ENCODE measurements around the gene CD79A. TPM values are rescaled to one million over a fixed set of nuclear protein-coding genes. Genes with fewer than 3 reads are reported as not detected.

Gene CD79A
- total and polyA plus RNA-seq, 7 experiments from 2014 or later, result 2.6 to 27.9 (median 8.9) TPM

GRCh38 chr19:41853344-41853743 is 23.7 kb upstream of the CD79A start:
- CTCF ChIA-PET, result interaction anchor here (1.4 kb wide), 1 partner anchor 10 kb away, joined by 4 read pairs; no protein-coding TSS in a partner anchor
- H3K9me3 Mint-ChIP-seq, result no peaks in the 10 kb centered on the region
- no peak for DNase-seq
- H3K36me3 Mint-ChIP-seq, result no peaks in the 10 kb centered on the region
- no peak overlapping the region for H3K4me3 Mint-ChIP-seq
- intact Hi-C loops (cut with micrococcal nuclease), result no loop called here
- H3K27me3 Mint-ChIP-seq, result peaks cover 0 to 47% (median 4%) of the 10 kb centered on the region in 5 donors
- POLR2A ChIA-PET, result no interaction called here
- Histone ChIP-seq H3K27ac (ENCODE audit: low read depth, low read length) (no peak overlapping the region), H3K27me3 (ENCODE audit: control insufficient read depth in 2 of 2, insufficient read depth in 2 of 2, low read length in 2 of 2) (no peaks in the 10 kb centered on the region), H3K4me1 (ENCODE audit: control insufficient read depth in 2 of 2, insufficient read depth in 2 of 2, low read length in 2 of 2) (no peaks in the 10 kb centered on the region), H3K4me3 (ENCODE audit: low read length) (no peak overlapping the region), H3K36me3 (ENCODE audit: control insufficient read depth in 2 of 3, insufficient read depth in 3 of 3, low read length in 3 of 3) (no peaks in the 10 kb centered on the region), H3K9me3 (ENCODE audit: control insufficient read depth in 2 of 3, low read length in 3 of 3) (no peaks in the 10 kb centered on the region)
- H3K27ac Mint-ChIP-seq, result peak overlapping the region in 1 of 9 donors; percentile 6
- H3K4me1 Mint-ChIP-seq, result peaks cover 0 to 3% (median 0%) of the 10 kb centered on the region in 7 donors
- no peak for ATAC-seq

GRCh38 chr19:41853768-41854167 is 23.3 kb upstream of the CD79A start:
- Mint-ChIP-seq H3K4me3 (no peak overlapping the region), H3K27me3 (peaks cover 0 to 47% (median 4%) of the 10 kb centered on the region in 5 donors), H3K9me3 (no peaks in the 10 kb centered on the region), H3K4me1 (peaks cover 0 to 3% (median 0%) of the 10 kb centered on the region in 7 donors), H3K27ac (no peak overlapping the region), H3K36me3 (no peaks in the 10 kb centered on the region)
- ChIA-PET POLR2A (no interaction called here), CTCF (interaction anchor here (1.4 kb wide), 1 partner anchor 10 kb away, joined by 4 read pairs; no protein-coding TSS in a partner anchor)
- no peaks in the 10 kb centered on the region for H3K36me3 ChIP-seq (ENCODE audit: control insufficient read depth in 2 of 3, insufficient read depth in 3 of 3, low read length in 3 of 3)
- intact Hi-C loops (cut with micrococcal nuclease), result no loop called here
- ATAC-seq, result no peak
- no peak overlapping the region for H3K27ac ChIP-seq (ENCODE audit: low read depth, low read length)
- no peak overlapping the region for H3K4me3 ChIP-seq (ENCODE audit: low read length)
- no peaks in the 10 kb centered on the region for H3K9me3 ChIP-seq (ENCODE audit: control insufficient read depth in 2 of 3, low read length in 3 of 3)
- no peaks in the 10 kb centered on the region for H3K4me1 ChIP-seq (ENCODE audit: control insufficient read depth in 2 of 2, insufficient read depth in 2 of 2, low read length in 2 of 2)
- DNase-seq, result no peak
- H3K27me3 ChIP-seq (ENCODE audit: control insufficient read depth in 2 of 2, insufficient read depth in 2 of 2, low read length in 2 of 2), result no peaks in the 10 kb centered on the region

- H3K9me3 Mint-ChIP-seq, result no peaks in the 10 kb centered on the region
- H3K27me3 Mint-ChIP-seq, result peaks cover 0 to 15% (median 0%) of the 10 kb centered on the region in 5 donors
- Histone ChIP-seq H3K4me3 (ENCODE audit: low read length) (peak overlapping the region; percentile 90), H3K36me3 (ENCODE audit: control insufficient read depth in 2 of 3, insufficient read depth in 3 of 3, low read length in 3 of 3) (peaks cover 5 to 31% (median 8%) of the 10 kb centered on the region in 3 experiments), H3K4me1 (ENCODE audit: control insufficient read depth in 2 of 2, insufficient read depth in 2 of 2, low read length in 2 of 2) (peaks cover 33 to 37% of the 10 kb centered on the region in 2 donors), H3K27ac (ENCODE audit: low read depth, low read length) (peak overlapping the region; percentile 89), H3K9me3 (ENCODE audit: control insufficient read depth in 2 of 3, low read length in 3 of 3) (no peaks in the 10 kb centered on the region), H3K27me3 (ENCODE audit: control insufficient read depth in 2 of 2, insufficient read depth in 2 of 2, low read length in 2 of 2) (no peaks in the 10 kb centered on the region)
- intact Hi-C loops (cut with micrococcal nuclease), result loop anchor here (1.0 to 2.0 kb wide), 11 partner anchors 16 to 443 kb away; partner anchors contain the start of genes RABAC1 (in 2 of the 2), DEDD2 (in 1 of the 2), PAFAH1B3 (in 1 of the 2) and PRR19 (in 1 of the 2)
- H3K27ac Mint-ChIP-seq, result peak overlapping the region; percentile 91 to 98 (median 95)
- H3K4me1 Mint-ChIP-seq, result peaks cover 33 to 42% (median 36%) of the 10 kb centered on the region in 7 donors
- ChIA-PET POLR2A (interaction anchor here (0.9 to 10.0 kb wide), 13 partner anchors 8 to 595 kb away, joined by 3 to 220 read pairs (median 7); partner anchors contain the start of genes ARHGEF1, CD79A and RABAC1), CTCF (interaction anchor here (0.7 to 3.0 kb wide), 12 partner anchors 13 to 100 kb away, joined by 3 to 38 read pairs (median 5); partner anchors contain the start of gene RABAC1)
- H3K4me3 Mint-ChIP-seq, result peak overlapping the region; percentile 86 to 95 (median 93)
- peaks cover 4 to 34% (median 13%) of the 10 kb centered on the region in 5 donors for H3K36me3 Mint-ChIP-seq
- ATAC-seq (no peak), DNase-seq (no peak)
Measured at GRCh38 chr19:41859213-41859617, 17.9 kb upstream of the CD79A start.

GRCh38 chr19:41859618-41860418 is 17.3 kb upstream of the CD79A start, which contains the start of gene RPS19:
TSS of gene RPS19 (plus strand) at chr19:41860255. CDS start at chr19:41860775, 520 bp downstream.
- ChIA-PET POLR2A (interaction anchor here (0.7 to 10.0 kb wide), 19 partner anchors 8 to 596 kb away, joined by 3 to 220 read pairs (median 5); partner anchors contain the start of genes ARHGEF1, CD79A, ERFL and RABAC1), CTCF (interaction anchor here (0.7 to 3.0 kb wide), 18 partner anchors 13 to 175 kb away, joined by 3 to 38 read pairs (median 6); partner anchors contain the start of gene RABAC1)
- ATAC-seq (peak; percentile 92), DNase-seq (peak; percentile 95 to 99 (median 98))
- H3K4me3 ChIP-seq (ENCODE audit: low read length), result peak within 1 kb of the TSS; percentile 90
- intact Hi-C loops (cut with micrococcal nuclease), result loop anchor here (1.0 to 2.0 kb wide), 14 partner anchors 11 to 597 kb away; partner anchors contain the start of genes RABAC1 (in 2 of the 2), DEDD2 (in 1 of the 2), PAFAH1B3 (in 1 of the 2) and PRR19 (in 1 of the 2)
- peaks cover 34 to 47% (median 41%) of the 10 kb centered on the region in 7 donors for H3K4me1 Mint-ChIP-seq
- peaks cover 0 to 9% (median 0%) of the 10 kb centered on the region in 5 donors for H3K27me3 Mint-ChIP-seq
- H3K9me3 ChIP-seq (ENCODE audit: control insufficient read depth in 2 of 3, low read length in 3 of 3), result no peaks in the 10 kb centered on the region
- peak within 1 kb of the TSS; percentile 91 to 98 (median 95) for H3K27ac Mint-ChIP-seq
- H3K4me3 Mint-ChIP-seq, result peak within 1 kb of the TSS; percentile 86 to 95 (median 93)
- peaks cover 11 to 37% (median 14%) of the 10 kb centered on the region in 3 experiments for H3K36me3 ChIP-seq (ENCODE audit: control insufficient read depth in 2 of 3, insufficient read depth in 3 of 3, low read length in 3 of 3)
- H3K36me3 Mint-ChIP-seq, result peaks cover 4 to 40% (median 19%) of the 10 kb centered on the region in 5 donors
- peak within 1 kb of the TSS; percentile 89 for H3K27ac ChIP-seq (ENCODE audit: low read depth, low read length)
- H3K4me1 ChIP-seq (ENCODE audit: control insufficient read depth in 2 of 2, insufficient read depth in 2 of 2, low read length in 2 of 2), result peaks cover 39 to 43% of the 10 kb centered on the region in 2 donors
- no peaks in the 10 kb centered on the region for H3K27me3 ChIP-seq (ENCODE audit: control insufficient read depth in 2 of 2, insufficient read depth in 2 of 2, low read length in 2 of 2)
- H3K9me3 Mint-ChIP-seq, result no peaks in the 10 kb centered on the region

- peaks cover 4 to 43% (median 19%) of the 10 kb centered on the region in 5 donors for H3K36me3 Mint-ChIP-seq
- CTCF ChIA-PET, result interaction anchor here (0.7 to 3.0 kb wide), 13 partner anchors 12 to 174 kb away, joined by 3 to 38 read pairs (median 6); partner anchors contain the start of gene RABAC1
- H3K27me3 Mint-ChIP-seq, result peaks cover 0 to 5% (median 0%) of the 10 kb centered on the region in 5 donors
- ATAC-seq (no peak), DNase-seq (peak in 3 of 9 donors; percentile 23 to 34 (median 31))
- H3K4me3 Mint-ChIP-seq, result peak overlapping the region; percentile 86 to 95 (median 92)
- Histone ChIP-seq H3K4me3 (ENCODE audit: low read length) (peak overlapping the region; percentile 90), H3K4me1 (ENCODE audit: control insufficient read depth in 2 of 2, insufficient read depth in 2 of 2, low read length in 2 of 2) (peaks cover 40 to 46% of the 10 kb centered on the region in 2 donors), H3K27me3 (ENCODE audit: control insufficient read depth in 2 of 2, insufficient read depth in 2 of 2, low read length in 2 of 2) (no peaks in the 10 kb centered on the region), H3K9me3 (ENCODE audit: control insufficient read depth in 2 of 3, low read length in 3 of 3) (no peaks in the 10 kb centered on the region), H3K36me3 (ENCODE audit: control insufficient read depth in 2 of 3, insufficient read depth in 3 of 3, low read length in 3 of 3) (peaks cover 16 to 44% (median 16%) of the 10 kb centered on the region in 3 experiments), H3K27ac (ENCODE audit: low read depth, low read length) (peak overlapping the region; percentile 89)
- POLR2A ChIA-PET, result interaction anchor here (0.6 to 10.0 kb wide), 19 partner anchors 8 to 379 kb away, joined by 3 to 220 read pairs (median 5); partner anchors contain the start of genes ARHGEF1, CD79A, ERFL and RABAC1
- no peaks in the 10 kb centered on the region for H3K9me3 Mint-ChIP-seq
- peak overlapping the region; percentile 78 to 95 (median 91) for H3K27ac Mint-ChIP-seq
- intact Hi-C loops (cut with micrococcal nuclease), result loop anchor here (1.0 to 2.0 kb wide), 5 partner anchors 11 to 598 kb away; no protein-coding TSS in a partner anchor
- H3K4me1 Mint-ChIP-seq, result peaks cover 34 to 53% (median 43%) of the 10 kb centered on the region in 7 donors
Measured at GRCh38 chr19:41860419-41861115, 16.5 kb upstream of the CD79A start.
